Colonic mucosa (tissue), 4 donors: ENCODE data around the gene METRNL. TPM values are rescaled to one million over a fixed set of nuclear protein-coding genes. Genes with fewer than 3 reads are reported as not detected.
"Not testable (repeated sequence)": the region's sequence is repeated elsewhere in the genome, so short reads cannot be mapped to it uniquely, and the experiment has no call there.

Experiments used
- DNase-seq: peaks from one replicate; pipeline ENCODE4 v3.0.0-alpha.2; 2020
- H3K27ac ChIP-seq: fragments of 200-600 bp; one replicate; pipeline ENCODE4 v1.8.0; 2021
- H3K27me3 ChIP-seq: fragments of 200-600 bp; one replicate; pipeline ENCODE4 v1.8.0; 2021
- H3K36me3 ChIP-seq: fragments of 200-600 bp; one replicate; pipeline ENCODE4 v1.8.0; 2021
- H3K4me1 ChIP-seq: fragments of 200-600 bp; one replicate; pipeline ENCODE4 v1.8.0; 2021; ENCODE audit warnings: mild to moderate bottlenecking
- H3K4me3 ChIP-seq: fragments of 200-600 bp; one replicate; pipeline ENCODE4 v1.8.0; 2021
- H3K9ac ChIP-seq, 2 donors: one replicate each; pipeline ENCODE4 v1.7.0; 2013; ENCODE audit warnings: control low read depth in 2 of 2, low read depth in 2 of 2, low read length in 2 of 2
- H3K9me3 ChIP-seq: fragments of 200-600 bp; one replicate; pipeline ENCODE4 v1.8.0; 2021
- intact Hi-C: fragments of 100-400 bp; cut with DNase I; formaldehyde crosslinking; loops from one replicate; pipeline ENCODE4 v1.14.1; 2022
- total RNA-seq, 2 donors: library from RNA; stranded (reverse); fragmentation: NEBNext Ultra II Directional in 1 of 2; extraction: Animal tissue kit (Norgen Biotek cat#: 25700) in 1 of 2; gene quantifications; one replicate each; pipeline ENCODE4 v1.2.1, GENCODE V29; 2021
- TF ChIP-seq, protein P1 (sequence below): fragments of 200-600 bp; IDR thresholded peaks from one replicate; pipeline ENCODE4 v1.8.0; 2022; ENCODE audit warnings: antibody characterized with exemption, mild to moderate bottlenecking
- donor health status: healthy.
- donor health status: DM: no; HTN: no; CAD: no.
- donor health status: DM: no; HTN: no; CAD: no.

The METRNL gene
- total RNA-seq, 2 donors from 2014 or later: 84.2 to 87.2 TPM

DNA sequence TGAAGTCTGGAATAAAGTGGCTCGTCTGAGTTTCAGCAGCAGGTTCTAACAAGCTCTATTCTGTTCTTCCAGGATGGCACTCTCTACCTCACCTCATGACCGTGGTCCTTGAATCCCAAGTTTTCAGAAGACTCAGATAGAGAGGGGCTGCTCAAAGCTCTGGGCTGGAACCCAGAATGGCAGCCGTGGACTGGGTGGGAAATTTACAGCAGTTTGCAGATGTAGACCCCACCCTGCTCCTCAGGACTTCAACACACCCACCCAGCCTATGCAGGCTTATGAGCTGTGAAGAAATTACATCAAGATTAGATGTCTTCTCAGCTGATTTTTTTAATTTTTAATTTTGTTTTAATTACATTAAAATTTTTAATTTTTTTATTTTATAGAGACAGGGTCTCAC, 59.4 kb downstream of the METRNL start:
- Histone ChIP-seq H3K36me3 (no peaks in the 10 kb centered on the region), H3K4me3 (no peak overlapping the region), H3K4me1 (no peaks in the 10 kb centered on the region), H3K9ac (no peak overlapping the region), H3K27me3 (no peaks in the 10 kb centered on the region), H3K9me3 (no peaks in the 10 kb centered on the region), H3K27ac (no peak overlapping the region)
- TF ChIP-seq, protein P1, sequence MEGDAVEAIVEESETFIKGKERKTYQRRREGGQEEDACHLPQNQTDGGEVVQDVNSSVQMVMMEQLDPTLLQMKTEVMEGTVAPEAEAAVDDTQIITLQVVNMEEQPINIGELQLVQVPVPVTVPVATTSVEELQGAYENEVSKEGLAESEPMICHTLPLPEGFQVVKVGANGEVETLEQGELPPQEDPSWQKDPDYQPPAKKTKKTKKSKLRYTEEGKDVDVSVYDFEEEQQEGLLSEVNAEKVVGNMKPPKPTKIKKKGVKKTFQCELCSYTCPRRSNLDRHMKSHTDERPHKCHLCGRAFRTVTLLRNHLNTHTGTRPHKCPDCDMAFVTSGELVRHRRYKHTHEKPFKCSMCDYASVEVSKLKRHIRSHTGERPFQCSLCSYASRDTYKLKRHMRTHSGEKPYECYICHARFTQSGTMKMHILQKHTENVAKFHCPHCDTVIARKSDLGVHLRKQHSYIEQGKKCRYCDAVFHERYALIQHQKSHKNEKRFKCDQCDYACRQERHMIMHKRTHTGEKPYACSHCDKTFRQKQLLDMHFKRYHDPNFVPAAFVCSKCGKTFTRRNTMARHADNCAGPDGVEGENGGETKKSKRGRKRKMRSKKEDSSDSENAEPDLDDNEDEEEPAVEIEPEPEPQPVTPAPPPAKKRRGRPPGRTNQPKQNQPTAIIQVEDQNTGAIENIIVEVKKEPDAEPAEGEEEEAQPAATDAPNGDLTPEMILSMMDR: no peak
- intact Hi-C loops: no loop called here
- DNase-seq: no peak

DNA sequence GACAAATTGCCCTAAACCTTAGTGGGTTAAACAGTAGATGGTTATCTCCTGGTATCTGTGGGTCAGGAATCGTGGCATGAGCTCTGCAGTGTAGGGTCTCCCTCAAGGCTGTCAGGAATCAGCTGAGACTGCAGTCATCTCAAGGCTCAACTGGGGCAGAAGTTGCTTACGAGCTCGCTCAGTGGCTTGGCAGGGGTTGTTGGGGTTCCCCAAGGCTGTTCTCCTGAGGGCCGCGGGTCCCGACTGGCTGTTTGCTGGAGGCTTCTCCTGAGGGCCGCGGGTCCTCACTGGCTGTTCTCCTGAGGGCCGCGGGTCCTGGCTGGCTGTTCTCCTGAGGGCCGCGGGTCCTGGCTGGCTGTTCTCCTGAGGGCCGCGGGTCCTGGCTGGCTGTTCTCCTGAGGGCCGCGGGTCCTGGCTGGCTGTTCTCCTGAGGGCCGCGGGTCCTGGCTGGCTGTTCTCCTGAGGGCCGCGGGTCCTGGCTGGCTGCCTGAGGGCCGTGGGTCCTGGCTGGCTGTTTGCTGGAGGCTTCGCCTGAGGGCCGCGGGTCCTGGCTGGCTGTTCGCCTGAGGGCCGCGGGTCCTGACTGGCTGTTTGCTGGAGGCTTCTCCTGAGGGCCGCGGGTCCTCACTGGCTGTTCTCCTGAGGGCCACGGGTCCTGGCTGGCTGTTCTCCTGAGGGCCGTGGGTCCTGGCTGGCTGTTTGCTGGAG, 60.3 kb downstream of the METRNL start:
- not testable (repeated sequence) for DNase-seq

DNA sequence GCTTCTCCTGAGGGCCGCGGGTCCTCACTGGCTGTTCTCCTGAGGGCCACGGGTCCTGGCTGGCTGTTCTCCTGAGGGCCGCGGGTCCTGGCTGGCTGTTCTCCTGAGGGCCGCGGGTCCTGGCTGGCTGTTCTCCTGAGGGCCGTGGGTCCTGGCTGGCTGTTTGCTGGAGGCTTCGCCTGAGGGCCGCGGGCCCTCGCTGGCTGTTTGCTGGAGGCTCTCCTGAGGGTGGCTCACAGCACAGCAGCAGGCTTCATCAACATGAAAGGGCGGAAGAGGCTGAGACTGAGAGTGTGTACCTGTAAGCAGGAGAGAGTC, 60.8 kb downstream of the METRNL start:
- H3K9ac ChIP-seq, intact Hi-C loops, H3K36me3 ChIP-seq, H3K27me3 ChIP-seq, DNase-seq, H3K9me3 ChIP-seq, H3K27ac ChIP-seq, H3K4me3 ChIP-seq, H3K4me1 ChIP-seq: not testable (repeated sequence)

More for the DNA sequence above, 60.3 kb downstream of the METRNL start:
- H3K27ac ChIP-seq, intact Hi-C loops, H3K4me1 ChIP-seq, H3K27me3 ChIP-seq, H3K9me3 ChIP-seq, H3K4me3 ChIP-seq, H3K36me3 ChIP-seq, H3K9ac ChIP-seq: not testable (repeated sequence)

DNA sequence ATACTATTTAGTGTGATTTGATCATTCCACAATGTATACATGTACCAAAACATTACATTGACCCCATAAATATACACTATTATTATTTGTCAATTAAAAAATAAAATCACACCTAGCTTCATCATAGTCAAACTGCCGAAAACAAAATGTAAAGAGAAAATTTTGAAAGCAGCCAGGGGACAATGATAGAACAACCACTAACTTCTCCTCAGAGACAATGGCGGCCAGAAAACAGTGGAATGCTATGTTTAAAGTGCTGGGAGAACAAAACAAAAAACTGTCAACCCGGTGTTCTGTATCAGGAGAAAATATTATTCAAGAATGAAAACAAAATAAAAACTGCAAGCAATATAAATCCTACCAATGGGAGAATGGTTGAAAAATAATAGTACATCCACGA, 63.2 kb downstream of the METRNL start:
- H3K27ac ChIP-seq: no peak overlapping the region
- H3K4me1 ChIP-seq: no peaks in the 10 kb centered on the region
- H3K9ac ChIP-seq: no peak overlapping the region
- no peak overlapping the region for H3K4me3 ChIP-seq
- no peaks in the 10 kb centered on the region for H3K27me3 ChIP-seq
- intact Hi-C loops: no loop called here
- no peaks in the 10 kb centered on the region for H3K36me3 ChIP-seq
- TF ChIP-seq, protein P1: no peak
- no peaks in the 10 kb centered on the region for H3K9me3 ChIP-seq
- DNase-seq: no peak

DNA sequence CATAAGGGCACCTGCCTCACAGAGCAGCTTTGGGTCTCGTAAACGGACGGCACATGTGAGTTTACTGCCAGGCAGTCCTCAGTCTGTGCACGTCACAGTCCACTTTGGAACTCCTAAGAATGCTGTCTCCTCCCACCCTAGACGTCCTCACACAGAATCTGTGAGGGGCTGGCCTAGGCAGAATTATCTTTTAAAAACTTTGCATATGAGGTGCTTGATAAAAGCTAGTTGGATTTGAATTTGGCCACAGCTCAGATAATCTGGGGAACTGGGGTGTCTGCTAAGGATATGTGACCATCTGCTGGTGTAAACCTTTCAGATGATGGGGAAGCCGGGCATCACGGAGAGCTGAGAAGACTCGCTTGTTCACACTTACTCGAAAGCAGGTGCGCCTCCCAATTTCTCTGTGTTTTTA, 64.4 kb downstream of the METRNL start:
- no peak overlapping the region for H3K27ac ChIP-seq
- no peaks in the 10 kb centered on the region for H3K9me3 ChIP-seq
- no peak for DNase-seq
- no peaks in the 10 kb centered on the region for H3K4me1 ChIP-seq
- H3K4me3 ChIP-seq: no peak overlapping the region
- intact Hi-C loops: no loop called here
- TF ChIP-seq, protein P1: no peak
- no peaks in the 10 kb centered on the region for H3K27me3 ChIP-seq
- no peak overlapping the region for H3K9ac ChIP-seq
- H3K36me3 ChIP-seq: no peaks in the 10 kb centered on the region

Other genes starting within 250 kb of the METRNL start
- not detected for gene ZNF750, start 239.6 kb upstream of the METRNL start, total RNA-seq